HG03442 (cell line): ENCODE data around the gene SBF1.
"Not testable (repeated sequence)": the region's sequence is repeated elsewhere in the genome, so short reads cannot be mapped to it uniquely, and the experiment has no call there.

Experiments
- ATAC-seq: cut with Tn5 transposase; IDR thresholded peaks from one replicate; pipeline ENCODE4 v1.9.1; 2021; ENCODE audit warnings: mild to moderate bottlenecking, moderate library complexity; ENCODE audit not compliant: unreplicated experiment

Gene SBF1

DNA sequence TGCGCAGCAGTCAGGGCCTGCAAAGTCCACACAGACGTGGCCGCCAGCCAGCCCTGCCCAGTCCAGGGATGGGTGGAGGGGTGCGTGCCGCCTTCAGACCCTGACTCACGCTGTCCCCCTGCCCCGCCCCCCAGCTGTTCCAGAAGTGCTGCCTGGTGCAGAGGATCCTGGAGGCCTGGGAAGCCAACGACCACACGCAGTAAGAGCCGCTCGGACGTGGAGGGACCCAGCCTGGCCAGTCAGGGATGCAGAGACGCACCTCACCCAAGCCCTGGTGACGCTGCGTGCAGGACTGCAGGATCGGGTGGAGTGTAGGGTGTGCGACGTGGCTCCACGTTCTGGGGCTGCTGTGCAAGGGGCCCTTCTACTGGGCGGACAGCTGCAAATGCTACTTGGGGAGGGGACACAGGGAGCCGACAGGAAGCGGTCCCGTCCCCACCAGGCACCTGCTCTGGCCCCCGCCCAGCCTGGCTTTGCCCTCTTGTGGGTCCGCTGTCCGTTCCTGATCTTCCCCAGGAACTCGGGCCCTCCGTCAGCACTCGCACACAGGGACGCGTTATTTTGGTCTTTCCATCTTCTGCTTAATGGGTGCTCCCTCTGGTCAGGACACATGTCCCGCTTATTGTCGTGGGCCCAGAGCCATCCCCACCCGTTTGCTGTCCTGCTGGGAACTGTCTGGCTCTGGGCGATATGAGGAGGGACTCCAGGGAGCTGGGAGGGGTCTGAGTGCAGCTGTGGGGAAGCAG, 42.5 kb downstream of the SBF1 start:
- ATAC-seq, result no peak

DNA sequence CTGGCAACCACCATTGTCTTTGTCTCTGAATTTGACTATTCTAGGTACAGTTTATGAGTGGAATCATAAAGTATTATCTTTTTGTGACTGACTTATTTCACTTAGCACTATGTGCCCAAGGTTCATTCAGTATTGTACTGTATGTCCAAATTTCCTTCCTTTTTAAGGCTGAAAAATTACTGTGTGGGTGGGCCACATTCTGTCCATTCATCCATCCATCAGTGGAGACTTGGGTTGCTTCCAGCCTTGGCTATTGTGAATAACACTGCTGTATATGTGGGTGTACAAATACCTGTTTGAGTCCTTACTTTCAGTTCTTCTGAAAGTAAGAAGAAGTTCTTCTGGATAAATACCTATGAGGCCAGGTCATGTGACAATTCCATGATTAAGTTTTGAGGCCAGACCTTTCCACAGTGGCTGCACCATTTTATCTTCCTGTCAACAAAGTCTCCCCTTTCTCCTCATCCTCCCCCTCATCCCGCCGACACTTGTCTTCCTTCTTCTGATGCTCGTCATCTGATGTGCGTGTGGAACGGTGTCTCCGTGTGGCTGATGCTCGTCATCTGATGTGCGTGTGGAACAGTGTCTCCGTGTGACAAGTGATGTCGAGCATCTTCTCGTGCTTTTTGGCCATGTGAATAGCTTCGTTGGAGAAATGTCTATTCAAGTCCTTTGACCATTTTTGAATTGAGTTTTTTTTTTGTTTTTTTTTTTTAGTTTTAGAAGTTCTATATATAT, 49.5 kb downstream of the SBF1 start:
- no peak for ATAC-seq

DNA sequence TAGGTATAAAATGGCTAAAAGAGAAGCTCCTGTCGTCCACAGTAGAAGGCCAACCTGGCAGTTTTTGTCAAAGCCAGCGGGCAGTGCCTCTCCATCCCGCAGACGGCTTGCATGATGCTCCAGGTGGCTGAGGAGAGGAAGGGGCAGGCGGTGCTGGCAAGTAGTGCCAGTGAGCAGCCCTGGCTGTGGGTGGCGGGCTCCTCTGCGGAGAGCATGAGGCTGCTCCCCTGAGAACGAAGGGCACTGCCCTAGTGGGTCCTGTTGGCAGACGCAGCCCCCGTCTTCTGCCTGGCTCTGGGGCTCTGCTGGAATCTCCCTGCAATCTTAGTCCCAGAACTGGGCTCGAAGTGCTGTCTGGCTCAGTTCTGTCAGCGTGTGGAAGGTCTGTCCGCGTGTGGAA, 50.9 kb downstream of the SBF1 start:
- ATAC-seq, result no peak

DNA sequence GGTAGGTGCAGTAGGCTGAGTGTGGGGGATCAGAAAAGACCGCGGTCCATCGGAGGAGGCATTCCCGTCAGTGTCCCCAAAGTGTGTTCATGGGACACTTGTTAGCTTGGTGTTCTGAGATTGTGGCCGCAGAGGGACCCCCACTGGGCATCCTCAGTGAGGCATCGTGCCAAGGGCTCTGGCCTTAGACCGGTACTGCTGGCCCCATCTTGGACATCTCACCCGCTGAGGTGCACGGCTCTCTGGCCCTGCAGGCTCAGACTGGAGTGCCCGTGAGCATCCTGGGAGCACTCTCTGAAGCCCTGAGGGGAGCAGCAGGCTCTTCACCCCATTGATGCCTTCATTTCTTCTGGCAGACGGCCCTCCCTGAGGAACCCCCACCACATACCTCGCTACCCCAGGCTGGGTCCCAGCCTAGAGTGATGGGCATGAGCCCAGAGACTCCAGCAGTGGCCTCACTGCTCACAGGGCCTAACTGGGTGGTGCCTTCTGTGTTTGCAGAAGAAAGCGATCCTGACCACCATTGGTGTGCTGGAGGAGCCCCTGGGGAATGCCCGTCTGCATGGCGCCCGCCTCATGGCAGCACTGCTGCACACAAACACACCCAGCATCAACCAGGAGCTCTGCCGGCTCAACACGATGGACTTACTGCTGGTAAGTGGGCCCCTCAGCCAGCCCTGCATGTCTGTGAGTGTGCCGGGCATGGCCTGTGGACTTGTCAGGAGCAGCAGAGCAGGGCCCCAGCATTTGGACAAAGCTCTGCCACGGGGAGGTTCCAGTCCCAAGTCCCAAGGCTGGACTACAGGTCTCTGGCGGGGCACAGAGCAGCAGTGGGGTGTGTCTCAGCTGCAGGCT, 51.6 kb downstream of the SBF1 start:
- ATAC-seq, result no peak

DNA sequence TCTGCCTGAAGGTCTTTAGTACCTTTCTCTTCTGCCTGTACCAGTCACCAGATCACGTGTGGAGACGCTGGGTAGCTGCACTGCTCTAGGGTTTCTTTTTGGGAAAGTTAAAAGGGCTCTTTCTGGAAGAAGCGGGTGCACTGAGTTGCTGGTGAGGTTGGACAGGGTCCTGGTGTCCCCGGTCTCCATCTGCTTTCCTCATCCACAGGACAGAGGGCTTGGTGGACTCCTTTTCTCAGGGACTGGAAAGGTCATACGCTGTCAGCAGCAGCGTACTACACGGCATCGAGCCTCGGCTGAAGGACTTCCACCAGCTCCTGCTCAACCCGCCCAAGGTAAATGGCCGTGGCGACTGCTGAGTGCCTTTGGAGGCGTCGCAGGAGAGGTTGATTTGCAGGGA, 52.8 kb downstream of the SBF1 start:
- ATAC-seq, result no peak

DNA sequence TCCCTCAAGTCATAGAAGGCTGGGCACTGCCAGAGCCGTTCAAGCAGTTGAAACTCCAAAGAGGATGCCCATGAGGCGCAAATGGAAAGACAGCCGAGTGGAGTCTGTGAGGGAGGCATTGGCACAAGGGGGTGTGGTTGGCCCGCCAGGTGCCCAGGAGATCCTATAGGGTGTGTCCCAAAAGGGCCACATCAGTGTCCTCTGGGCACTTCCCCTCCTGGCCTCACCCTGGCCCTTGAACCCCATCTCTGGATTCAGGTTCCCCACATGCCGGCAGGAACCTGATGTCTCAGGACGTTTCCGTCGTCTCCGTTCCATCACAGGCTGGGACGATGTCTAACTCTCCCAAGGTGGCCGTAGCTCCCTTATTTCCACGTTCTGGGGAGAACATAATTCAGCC, 54.3 kb downstream of the SBF1 start:
- ATAC-seq, result no peak

DNA sequence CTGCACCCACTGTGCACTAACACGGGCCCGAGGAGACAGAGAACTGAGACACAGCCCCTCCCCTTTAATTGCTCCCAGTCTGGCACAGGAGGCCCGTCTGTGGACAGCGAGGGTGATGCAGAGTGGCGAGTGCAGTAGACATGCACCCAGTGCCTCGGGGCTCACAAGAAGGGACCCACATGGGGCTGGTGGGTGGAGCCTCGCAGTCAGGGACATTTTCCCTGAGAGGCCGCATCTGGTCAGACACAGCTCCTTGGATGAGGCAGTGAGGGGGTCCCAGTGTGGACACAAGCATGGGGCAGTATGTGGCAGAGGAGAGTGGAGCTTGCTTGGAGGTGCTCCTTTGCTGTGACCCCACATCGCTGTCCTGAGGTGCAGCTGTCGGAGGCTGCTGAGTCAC, 54.8 kb downstream of the SBF1 start:
- ATAC-seq, result no peak

DNA sequence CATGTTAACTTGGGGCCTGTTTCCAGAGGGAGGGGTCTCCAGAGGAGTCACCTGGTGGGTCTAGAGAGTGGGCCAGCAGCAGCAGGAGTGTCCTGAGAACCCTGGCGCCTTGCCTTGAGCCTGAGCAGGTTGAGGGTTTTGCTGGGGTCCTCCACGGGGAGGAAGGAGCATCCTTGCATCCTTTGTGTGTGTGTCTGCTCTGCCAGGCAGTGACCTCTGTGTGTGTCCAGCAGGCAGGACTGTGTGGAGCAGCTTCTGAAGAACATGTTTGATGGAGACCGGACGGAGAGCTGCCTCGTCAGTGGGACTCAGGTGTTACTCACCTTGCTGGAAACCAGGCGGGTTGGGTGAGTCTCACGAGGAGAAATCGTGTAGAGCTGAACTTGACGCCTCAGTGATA, 55.7 kb downstream of the SBF1 start:
- ATAC-seq, result no peak

DNA sequence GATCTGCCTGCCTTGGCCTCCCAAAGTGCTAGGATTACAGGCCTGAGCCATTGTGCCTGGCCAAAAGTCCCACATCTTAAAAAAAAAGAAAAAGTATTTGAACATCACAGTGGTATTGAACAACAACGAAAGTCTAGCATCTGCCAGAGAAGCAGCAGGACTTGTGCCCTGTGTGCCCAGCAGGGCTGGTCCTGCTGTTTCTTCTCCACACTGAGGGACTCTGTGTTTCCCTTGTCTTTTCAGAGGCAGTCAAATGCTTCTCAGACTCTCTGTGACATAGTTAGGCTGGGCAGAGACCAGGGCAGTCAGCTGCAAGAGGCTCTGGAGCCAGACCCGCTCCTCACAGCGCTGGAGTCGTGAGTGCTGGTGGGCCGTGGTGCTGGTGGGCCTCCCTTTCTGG, 56.2 kb downstream of the SBF1 start:
- no peak for ATAC-seq

DNA sequence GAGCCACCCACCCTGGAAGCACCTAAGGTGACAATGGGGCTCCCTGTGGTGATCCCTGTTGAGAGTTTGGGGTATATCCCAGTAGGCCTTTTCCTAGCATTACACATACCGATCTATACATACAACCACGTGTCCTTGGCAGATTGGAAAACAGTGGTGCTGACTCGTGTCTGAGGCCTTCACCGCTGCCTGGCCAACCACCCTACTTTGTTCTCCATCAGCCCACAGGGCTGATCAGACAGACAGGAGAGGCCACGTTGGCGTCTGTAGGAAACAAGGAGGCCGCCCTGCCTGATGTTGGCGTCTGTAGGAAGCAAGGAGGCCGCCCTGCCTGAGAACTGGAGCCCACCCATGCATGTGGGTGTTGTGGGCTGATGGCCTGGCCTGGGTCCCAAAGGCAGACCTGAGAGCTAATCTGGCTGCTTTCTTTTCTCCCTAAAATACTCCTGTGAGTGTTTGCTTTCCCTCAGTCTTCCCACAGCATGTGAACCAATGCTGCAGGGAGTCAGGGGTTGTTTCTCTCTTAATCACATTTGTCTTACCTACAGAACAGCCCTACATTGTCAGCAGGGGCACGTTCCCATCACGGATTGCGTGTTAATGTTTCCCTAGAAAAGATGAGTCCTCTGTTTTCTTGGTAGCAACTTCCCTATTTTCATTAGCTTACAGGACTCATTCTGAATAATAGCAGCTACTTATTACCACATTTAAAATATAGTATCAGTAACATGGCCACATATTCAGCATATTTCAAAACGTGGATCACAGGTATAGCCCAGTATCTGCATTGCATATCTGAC, 57.2 kb downstream of the SBF1 start:
- ATAC-seq, result no peak

DNA sequence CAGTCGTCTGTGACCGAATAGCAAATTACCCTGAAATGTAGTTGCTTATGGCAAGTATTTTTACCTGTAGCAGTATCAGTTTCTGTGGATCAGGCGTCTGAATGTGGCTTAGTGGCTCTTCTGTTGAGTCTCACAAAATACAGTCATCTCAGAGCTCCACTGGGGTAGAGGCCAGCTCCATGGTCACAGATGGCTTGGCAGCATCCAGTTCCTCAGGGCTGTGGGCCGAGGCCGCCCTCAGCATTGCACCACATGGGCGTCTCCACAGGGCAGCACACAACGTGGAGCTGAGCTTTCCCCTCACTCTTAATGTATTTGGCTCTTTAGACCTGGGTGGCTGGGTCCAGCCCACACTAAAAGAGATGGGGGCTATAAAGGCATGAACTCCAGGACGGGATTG, 57.8 kb downstream of the SBF1 start:
- no peak for ATAC-seq

DNA sequence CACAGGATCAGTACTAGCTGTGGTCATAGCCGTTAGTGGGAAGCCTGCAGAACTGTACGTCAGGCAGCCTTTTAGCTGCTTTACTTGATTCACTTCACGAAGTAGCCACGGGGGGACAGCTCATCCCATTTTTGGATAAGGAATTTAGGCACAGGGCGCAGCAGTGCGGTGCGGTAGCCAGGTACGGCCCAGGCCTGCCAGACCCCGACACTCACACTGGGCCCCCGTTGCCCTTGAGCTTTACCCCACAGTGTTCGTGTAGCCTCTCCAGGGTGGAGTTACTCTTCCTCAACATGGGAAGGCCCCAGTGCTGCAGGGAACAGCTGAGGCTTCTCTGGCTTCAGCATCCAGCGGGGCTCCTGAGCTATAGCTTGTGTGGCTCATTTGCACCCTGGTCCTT, 59.4 kb downstream of the SBF1 start:
- ATAC-seq, result no peak

DNA sequence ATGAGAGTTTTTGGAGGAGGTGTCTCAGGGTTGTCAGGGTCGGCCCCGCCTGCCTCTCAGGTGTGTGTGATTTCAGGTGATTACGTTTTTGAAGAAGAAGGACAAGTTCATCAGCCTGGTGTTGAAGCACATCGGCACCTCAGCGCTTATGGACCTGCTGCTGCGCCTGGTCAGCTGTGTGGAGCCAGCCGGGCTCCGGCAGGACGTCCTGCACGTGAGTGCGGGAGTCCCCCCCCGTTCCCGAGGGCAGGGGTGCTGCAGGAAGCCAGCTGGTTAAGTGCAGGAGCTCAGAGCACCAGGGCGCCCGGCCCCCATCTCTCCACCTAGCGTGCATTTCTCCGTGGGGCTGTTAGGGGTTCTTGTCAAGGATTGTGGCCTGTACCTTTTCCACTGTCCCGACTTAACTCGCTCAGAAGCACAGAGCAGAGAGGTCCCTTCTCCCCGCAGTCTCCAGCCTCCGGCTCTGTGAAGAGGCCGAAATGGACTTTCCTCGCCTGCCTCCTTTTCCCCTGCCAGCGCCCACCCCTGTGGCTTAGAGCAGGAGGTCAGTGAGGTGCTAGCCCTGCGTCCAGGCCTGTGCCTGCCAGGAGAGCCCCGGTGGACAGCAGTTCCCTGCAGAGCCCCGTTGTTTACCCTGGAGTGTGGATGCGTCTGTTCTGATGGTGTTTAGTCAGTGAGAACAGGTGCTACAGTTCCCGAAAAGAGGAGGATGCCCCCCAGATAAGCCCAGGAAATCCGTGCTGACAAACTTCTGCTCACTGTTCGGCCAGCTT, 60.2 kb downstream of the SBF1 start:
- no peak for ATAC-seq

DNA sequence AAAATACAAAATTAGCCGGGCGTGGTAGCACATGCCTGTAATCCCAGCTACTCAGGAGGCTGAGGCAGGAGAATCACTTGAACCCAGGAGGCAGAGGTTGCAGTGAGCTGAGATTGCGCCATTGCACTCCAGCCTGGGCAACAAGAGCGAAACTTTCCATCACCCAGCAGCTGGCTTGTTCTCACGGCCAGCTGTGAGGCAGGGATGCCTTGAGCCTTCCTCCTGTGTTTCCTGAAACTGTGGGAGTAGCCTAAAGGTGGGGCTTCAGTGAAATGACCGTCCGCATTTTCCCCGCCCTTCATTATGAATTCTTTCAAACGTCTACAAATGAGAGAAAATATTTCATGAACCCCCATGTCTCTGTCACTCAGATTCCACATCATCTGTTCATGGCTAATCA, 65.9 kb downstream of the SBF1 start:
- ATAC-seq, result not testable (repeated sequence)

DNA sequence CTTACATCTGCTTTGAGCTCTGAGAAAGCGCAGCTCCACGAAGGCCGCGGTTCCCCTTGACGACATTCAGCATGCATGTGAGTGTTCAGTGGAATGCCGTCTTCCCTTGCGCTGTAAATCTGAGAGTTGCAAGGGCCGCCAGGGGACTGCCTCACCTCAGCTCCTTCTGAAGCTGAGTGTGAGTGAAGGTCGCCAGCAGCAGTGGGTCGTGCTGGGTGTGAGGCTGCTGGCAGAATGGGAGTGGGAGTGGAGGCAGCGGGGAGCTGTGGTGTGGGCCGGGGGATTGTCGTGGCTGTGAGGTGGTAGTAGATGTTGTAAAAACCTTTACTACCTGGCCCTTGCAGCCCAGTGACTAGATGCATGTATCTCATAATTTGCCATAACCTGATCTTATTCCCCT, 66.5 kb downstream of the SBF1 start:
- ATAC-seq, result no peak

DNA sequence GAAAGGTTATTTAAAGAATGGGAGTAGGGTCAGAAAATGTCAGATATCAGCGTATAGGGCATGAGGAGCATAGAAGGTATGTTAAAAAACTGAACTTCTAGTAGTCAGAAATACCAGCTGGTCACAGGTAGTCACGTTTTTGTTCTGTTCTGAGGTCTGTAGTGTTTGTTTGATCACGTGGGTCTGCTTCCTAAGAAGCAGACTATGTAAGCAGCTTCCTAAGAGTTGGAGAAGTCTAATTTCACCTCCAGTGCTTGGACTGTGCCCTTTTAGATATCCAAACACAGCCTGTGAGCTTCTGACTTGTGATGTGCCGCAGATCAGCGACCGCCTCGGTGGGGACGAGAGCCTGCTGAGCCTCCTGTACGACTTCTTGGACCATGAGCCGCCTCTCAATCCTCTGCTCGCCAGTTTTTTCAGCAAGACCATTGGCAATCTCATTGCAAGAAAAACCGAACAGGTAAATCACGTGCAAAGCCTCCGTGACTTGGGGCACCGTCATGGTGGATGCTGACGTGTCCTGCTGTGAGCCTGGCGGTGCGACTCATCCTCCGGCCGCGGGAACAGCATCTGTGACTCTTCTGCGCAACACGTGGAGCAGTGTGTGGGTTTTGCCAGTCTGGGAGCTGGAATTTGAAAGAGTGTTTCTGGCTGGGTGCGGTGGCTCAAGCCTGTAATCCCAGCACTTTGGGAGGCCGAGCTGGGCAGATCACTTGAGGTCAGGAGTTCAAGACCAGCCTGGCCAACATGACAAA, 68.2 kb downstream of the SBF1 start:
- no peak for ATAC-seq

DNA sequence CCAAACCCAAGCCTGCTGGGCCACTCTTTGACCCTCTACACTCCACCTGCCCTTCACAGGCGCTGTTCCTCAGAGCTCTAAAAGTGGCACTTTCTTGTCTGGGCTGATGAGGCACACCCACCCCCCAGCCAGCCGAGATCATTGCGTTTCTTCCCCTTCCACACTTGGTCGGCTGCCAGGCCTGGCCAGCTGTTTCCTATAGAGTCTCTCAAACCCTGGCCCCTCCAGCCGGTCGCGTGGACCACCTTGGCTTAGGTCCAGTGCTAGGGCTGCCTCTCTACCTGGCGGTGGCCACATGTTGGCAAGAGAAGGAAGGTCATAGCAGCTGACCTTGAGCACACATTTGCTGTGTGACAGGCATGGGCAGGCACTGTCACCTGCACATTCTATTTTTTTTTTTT, 71.1 kb downstream of the SBF1 start:
- no peak for ATAC-seq

DNA sequence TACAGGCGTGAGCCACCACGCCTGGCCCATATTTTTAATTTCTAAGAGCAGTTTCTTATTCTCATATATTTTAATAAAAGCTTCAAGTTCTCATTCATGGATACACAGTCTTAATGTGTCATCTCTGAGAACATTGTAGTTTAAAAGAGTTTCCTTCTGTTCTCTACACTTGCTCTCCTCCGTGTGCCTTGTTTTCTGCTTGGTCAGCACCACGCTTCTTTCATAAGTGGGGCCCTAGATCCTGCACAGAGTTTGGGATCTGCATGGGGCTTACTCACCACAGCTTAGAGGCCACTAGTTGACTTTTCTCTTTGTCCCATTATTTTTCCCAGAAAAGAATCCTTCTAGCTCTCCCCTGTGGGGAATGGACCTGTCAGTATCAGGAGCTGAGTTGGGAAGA, 72.9 kb downstream of the SBF1 start:
- no peak for ATAC-seq

DNA sequence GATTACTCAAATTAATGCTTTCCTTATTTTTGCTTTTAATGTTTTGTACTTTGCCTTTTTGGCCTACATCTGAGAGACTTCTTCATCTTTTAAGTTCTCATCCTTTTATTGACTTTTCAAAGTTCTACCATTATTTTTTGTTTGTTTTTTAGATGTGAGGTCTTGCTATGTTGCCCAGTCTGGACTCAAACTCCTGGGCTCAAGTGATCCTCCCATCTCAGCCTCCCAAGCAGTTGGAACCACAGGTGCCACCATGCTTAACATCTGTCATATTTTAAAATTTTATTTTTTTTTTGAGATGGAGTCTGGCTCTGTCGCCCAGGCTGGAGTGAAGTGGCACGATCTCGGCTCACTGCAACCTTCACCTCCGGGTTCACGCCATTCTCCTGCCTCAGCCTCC, 73.9 kb downstream of the SBF1 start:
- no peak for ATAC-seq
